ENCODE results near the gene ZNF174.

- TF ChIP-seq CTCF (conservative IDR thresholded peaks at IDR 0.05; ENCODE audit: low read depth, low read length) (no peak), EZH2 (IDR thresholded peaks at IDR 0.05; ENCODE audit: borderline replicate concordance, low read depth, low read length, poor library complexity, severe bottlenecking) (no peak)
Observed at GRCh38 chr16:3431779-3432219, 30.8 kb downstream of the ZNF174 start.

Data from A673 (cell line).